NCI-H446 (cell line): ENCODE data around the gene RTL10.

Source experiments
- DNase-seq, 2 experiments: peaks; one replicate each; lab custom pipeline; 2025; lab: John Stamatoyannopoulos, UW

The RTL10 gene

GRCh38 chr22:19863571-19863970 lies 8.9 kb upstream of the RTL10 start:
- DNase-seq = no peak

- DNase-seq = no peak
These were observed 8.1 kb upstream of the RTL10 start for GRCh38 chr22:19862619-19863246.

- no peak for DNase-seq
These were observed 5.3 kb upstream of the RTL10 start for GRCh38 chr22:19859861-19860510.

- no peak for DNase-seq
These were observed 2.7 kb upstream of the RTL10 start for GRCh38 chr22:19857382-19857781.

- DNase-seq = peak; percentile 60 to 68
These were observed 1.1 kb upstream of the RTL10 start for GRCh38 chr22:19855504-19856409.

GRCh38 chr22:19853879-19854777 lies 546 bp downstream of the RTL10 start:
- DNase-seq = no peak

- DNase-seq = no peak
These were observed 1.4 kb downstream of the RTL10 start for GRCh38 chr22:19853058-19853878.

- DNase-seq = no peak
These were observed 2.4 kb downstream of the RTL10 start for GRCh38 chr22:19852177-19852781.

GRCh38 chr22:19851291-19852176 lies 3.1 kb downstream of the RTL10 start:
- DNase-seq = no peak

- no peak for DNase-seq
These were observed 3.9 kb downstream of the RTL10 start for GRCh38 chr22:19850763-19851109.

- no peak for DNase-seq
These were observed 4.6 kb downstream of the RTL10 start for GRCh38 chr22:19849835-19850762.

- DNase-seq = no peak
These were observed 6.1 kb downstream of the RTL10 start for GRCh38 chr22:19848298-19849224.

- DNase-seq = no peak
These were observed 7.4 kb downstream of the RTL10 start for GRCh38 chr22:19847345-19847632.

GRCh38 chr22:19846620-19847344 lies 7.9 kb downstream of the RTL10 start:
- DNase-seq = no peak

GRCh38 chr22:19845054-19845722 lies 9.5 kb downstream of the RTL10 start:
- DNase-seq = no peak

GRCh38 chr22:19844377-19845053 lies 10.2 kb downstream of the RTL10 start:
- DNase-seq = no peak
